ENCODE measurements around the gene APEX2.

DNA sequence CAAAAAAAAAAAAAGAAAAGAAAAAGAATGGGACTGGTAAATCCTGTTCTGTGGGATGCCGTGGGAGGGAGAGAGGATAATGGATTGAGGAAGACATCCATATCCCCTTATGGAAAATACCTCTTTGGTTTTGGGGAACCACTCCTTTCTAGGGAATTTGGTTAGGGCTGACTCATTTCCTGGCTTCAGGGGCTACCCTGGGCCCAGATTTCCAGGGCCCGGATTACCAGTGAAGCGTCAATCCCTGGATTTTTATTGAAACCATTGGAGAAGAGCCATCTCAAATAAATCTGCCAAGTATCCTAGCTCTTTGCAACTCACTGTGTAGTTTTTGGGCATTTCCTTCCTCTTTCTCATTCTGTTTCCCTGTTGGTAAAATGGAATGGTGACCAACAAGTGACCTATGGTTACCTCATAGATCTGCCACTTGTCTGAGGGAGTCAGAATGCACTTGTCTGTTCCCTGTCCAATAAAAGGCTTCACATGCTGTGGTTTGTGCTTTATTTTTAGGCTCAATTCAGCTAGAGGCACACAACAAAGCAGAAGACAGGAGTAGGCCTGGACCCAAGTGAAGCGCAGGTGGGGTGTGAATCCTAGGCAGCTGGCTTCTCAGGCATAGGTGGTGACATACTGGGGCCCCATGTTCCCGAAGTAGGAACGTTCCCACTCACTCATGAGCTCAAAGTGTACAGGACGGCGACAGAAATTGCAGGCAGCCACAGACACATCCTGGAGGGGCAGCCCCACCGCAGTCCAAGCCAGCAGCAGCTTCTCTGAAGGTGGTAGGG lies 8.6 kb downstream of the APEX2 start:
- TF ChIP-seq, protein P1, sequence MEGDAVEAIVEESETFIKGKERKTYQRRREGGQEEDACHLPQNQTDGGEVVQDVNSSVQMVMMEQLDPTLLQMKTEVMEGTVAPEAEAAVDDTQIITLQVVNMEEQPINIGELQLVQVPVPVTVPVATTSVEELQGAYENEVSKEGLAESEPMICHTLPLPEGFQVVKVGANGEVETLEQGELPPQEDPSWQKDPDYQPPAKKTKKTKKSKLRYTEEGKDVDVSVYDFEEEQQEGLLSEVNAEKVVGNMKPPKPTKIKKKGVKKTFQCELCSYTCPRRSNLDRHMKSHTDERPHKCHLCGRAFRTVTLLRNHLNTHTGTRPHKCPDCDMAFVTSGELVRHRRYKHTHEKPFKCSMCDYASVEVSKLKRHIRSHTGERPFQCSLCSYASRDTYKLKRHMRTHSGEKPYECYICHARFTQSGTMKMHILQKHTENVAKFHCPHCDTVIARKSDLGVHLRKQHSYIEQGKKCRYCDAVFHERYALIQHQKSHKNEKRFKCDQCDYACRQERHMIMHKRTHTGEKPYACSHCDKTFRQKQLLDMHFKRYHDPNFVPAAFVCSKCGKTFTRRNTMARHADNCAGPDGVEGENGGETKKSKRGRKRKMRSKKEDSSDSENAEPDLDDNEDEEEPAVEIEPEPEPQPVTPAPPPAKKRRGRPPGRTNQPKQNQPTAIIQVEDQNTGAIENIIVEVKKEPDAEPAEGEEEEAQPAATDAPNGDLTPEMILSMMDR (IDR thresholded peaks at IDR 0.05; ENCODE audit: insufficient read depth, low read length, poor library complexity, severe bottlenecking), result no peak
- no peak for TF ChIP-seq EZH2phosphoT487 (conservative IDR thresholded peaks at IDR 0.05; ENCODE audit: low read length)
